ENCODE measurements around the gene CYP27C1. TPM values are rescaled to one million over a fixed set of nuclear protein-coding genes. Genes with fewer than 3 reads are reported as not detected.

The CYP27C1 gene
- total and polyA plus RNA-seq, 9 of the 15 experiments (the other 6 are each of a cell fraction or from before 2014, with no cell fraction given) = not detected

DNA sequence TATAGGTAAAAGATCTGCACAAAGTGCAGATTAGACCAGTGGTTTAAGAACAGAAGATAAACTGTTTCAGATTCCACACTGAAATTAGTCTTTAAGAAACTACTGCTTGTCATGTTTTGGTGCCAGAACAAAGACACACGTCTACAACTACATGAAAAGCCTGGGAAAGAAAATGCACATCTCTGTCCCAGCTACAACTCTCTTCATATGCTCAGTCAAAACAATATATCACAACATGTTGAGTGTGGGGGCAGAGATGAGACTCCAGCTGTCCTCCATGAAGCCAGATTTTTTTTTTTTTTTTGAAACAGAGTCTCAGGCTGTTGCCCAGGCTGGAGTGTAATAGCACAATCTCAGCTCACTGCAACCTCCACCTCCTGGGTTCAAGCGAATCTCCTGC lies 60.6 kb downstream of the CYP27C1 start:
- Histone ChIP-seq H3K27ac (ENCODE audit: extremely low read depth, low read depth, low read length) (no peak overlapping the region), H3K4me3 (no peak overlapping the region), H3K27me3 (ENCODE audit: control insufficient read depth in 2 of 2, insufficient read depth in 2 of 2, low read length in 2 of 2) (peaks cover 3 to 33% of the 10 kb centered on the region in 2 experiments), H3K4me1 (replicated peaks in 1 of 2; ENCODE audit: control insufficient read depth in 2 of 2, insufficient read depth in 2 of 2, low read length in 2 of 2) (no peaks in the 10 kb centered on the region), H3K36me3 (ENCODE audit: control insufficient read depth, insufficient read depth, low read length) (no peaks in the 10 kb centered on the region), H3K79me2 (ENCODE audit: control insufficient read depth, insufficient read depth, low read length) (no peaks in the 10 kb centered on the region), H3K4me2 (ENCODE audit: insufficient read depth, low read length) (no peak overlapping the region), H3K9me3 (replicated peaks; ENCODE audit: control insufficient read depth, insufficient read depth, low read depth, low read length) (no peaks in the 10 kb centered on the region), H4K20me1 (replicated peaks; ENCODE audit: control insufficient read depth, insufficient read depth, low read length) (no peaks in the 10 kb centered on the region; the same call in 1 of the 2 replicates), H2AFZ (ENCODE audit: low read depth, low read length) (no peak overlapping the region), H3K9ac (ENCODE audit: insufficient read depth in 1 of 2, low read depth in 2 of 2, low read length in 2 of 2) (no peak overlapping the region), H3K9me1 (ENCODE audit: control insufficient read depth, insufficient read depth, low read length) (no peaks in the 10 kb centered on the region)
- in situ Hi-C loops (cut with MboI) = no loop called here
- ATAC-seq (no peak), FAIRE-seq (no peak), DNase-seq (ENCODE audit: extremely low read depth in 1 of 4, low spot score in 3 of 4) (no peak)
- WGBS (ENCODE audit: insufficient coverage, low coverage, missing lambda C conversion rate) = 0% methylated on average over 2 of the region's 2 CpGs
- intact Hi-C loops (cut with micrococcal nuclease) = no loop called here
- no TSS peak for BruUV-seq (replicated peaks)
- CTCF ChIA-PET (ENCODE audit: low intra/inter-chr PET ratio) = no interaction called here
- POLR2A ChIA-PET = interaction anchor here (0.6 to 0.7 kb wide), 2 partner anchors 57 to 353 kb away, joined by 3 read pairs; no protein-coding TSS in a partner anchor
- TF ChIP-seq RFX5 (IDR thresholded peaks at IDR 0.05; ENCODE audit: low read depth, low read length) (no peak), ZNF133 (CRISPR knock-in tag; IDR thresholded peaks at IDR 0.05) (no peak), RNF219 (CRISPR knock-in tag; IDR thresholded peaks at IDR 0.05) (no peak), SETDB1 (IDR thresholded peaks at IDR 0.05; ENCODE audit: low read length) (no peak), NRF1 (conservative IDR thresholded peaks at IDR 0.05 in 1 of 2, IDR thresholded peaks at IDR 0.05 in 1 of 2) (no peak), PPARD (CRISPR knock-in tag; IDR thresholded peaks at IDR 0.05) (no peak), ZNF57 (CRISPR knock-in tag; IDR thresholded peaks at IDR 0.05) (no peak), ZNF695 (CRISPR knock-in tag; IDR thresholded peaks at IDR 0.05) (no peak), NR1H2 (CRISPR knock-in tag; IDR thresholded peaks at IDR 0.05) (no peak), NFRKB (IDR thresholded peaks at IDR 0.05; ENCODE audit: low read depth) (no peak), MEF2A (IDR thresholded peaks at IDR 0.05; ENCODE audit: control insufficient read depth, low read depth, low read length) (no peak), TRIM25 (IDR thresholded peaks at IDR 0.05; ENCODE audit: borderline replicate concordance) (no peak), COPS2 (conservative IDR thresholded peaks at IDR 0.05) (no peak), POLR2AphosphoS2 (IDR thresholded peaks at IDR 0.05; ENCODE audit: low read length) (no peak)
- TF ChIP-seq, protein P1, sequence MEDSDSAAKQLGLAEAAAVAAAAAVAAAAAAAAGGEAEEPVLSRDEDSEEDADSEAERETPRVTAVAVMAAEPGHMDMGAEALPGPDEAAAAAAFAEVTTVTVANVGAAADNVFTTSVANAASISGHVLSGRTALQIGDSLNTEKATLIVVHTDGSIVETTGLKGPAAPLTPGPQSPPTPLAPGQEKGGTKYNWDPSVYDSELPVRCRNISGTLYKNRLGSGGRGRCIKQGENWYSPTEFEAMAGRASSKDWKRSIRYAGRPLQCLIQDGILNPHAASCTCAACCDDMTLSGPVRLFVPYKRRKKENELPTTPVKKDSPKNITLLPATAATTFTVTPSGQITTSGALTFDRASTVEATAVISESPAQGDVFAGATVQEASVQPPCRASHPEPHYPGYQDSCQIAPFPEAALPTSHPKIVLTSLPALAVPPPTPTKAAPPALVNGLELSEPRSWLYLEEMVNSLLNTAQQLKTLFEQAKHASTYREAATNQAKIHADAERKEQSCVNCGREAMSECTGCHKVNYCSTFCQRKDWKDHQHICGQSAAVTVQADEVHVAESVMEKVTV (CRISPR knock-in tag; IDR thresholded peaks at IDR 0.05) = no peak
- TF ChIP-seq, protein P2, sequence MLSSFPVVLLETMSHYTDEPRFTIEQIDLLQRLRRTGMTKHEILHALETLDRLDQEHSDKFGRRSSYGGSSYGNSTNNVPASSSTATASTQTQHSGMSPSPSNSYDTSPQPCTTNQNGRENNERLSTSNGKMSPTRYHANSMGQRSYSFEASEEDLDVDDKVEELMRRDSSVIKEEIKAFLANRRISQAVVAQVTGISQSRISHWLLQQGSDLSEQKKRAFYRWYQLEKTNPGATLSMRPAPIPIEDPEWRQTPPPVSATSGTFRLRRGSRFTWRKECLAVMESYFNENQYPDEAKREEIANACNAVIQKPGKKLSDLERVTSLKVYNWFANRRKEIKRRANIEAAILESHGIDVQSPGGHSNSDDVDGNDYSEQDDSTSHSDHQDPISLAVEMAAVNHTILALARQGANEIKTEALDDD (IDR thresholded peaks at IDR 0.05) = no peak
- TF ChIP-seq, protein P3, sequence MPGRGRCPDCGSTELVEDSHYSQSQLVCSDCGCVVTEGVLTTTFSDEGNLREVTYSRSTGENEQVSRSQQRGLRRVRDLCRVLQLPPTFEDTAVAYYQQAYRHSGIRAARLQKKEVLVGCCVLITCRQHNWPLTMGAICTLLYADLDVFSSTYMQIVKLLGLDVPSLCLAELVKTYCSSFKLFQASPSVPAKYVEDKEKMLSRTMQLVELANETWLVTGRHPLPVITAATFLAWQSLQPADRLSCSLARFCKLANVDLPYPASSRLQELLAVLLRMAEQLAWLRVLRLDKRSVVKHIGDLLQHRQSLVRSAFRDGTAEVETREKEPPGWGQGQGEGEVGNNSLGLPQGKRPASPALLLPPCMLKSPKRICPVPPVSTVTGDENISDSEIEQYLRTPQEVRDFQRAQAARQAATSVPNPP (IDR thresholded peaks at IDR 0.05; ENCODE audit: borderline replicate concordance, insufficient read depth, insufficient read length) = no peak
